B cell (primary cell): ENCODE measurements around the gene TMF1. TPM values are rescaled to one million over a fixed set of nuclear protein-coding genes. Genes with fewer than 3 reads are reported as not detected.
A peak's percentile ranks its signal among the peaks of the same experiment; 100 is the strongest.

Experiments used
- ATAC-seq: fragments of 200-7000 bp; cut with Tn5 transposase; one replicate; pipeline ENCODE4 v1.10.0; 2021; ENCODE audit warnings: low read depth, mild to moderate bottlenecking, moderate number of reproducible peaks, moderate library complexity
- CTCF ChIA-PET: fragments of 350-600 bp; sonication (Branson Sonifier 250); formaldehyde crosslinking; loops from one replicate; lab custom pipeline; 2021; ENCODE audit warnings: antibody characterized with exemption, inconsistent platforms; lab: Charles Lee
- POLR2A ChIA-PET: fragments of 350-600 bp; sonication (Branson Sonifier 250); formaldehyde crosslinking; loops from one replicate; lab custom pipeline; 2021; ENCODE audit warnings: antibody characterized with exemption; lab: Charles Lee
- DNase-seq: peaks from one replicate; pipeline ENCODE4 v3.0.0; 2013
- H2AFZ ChIP-seq: 2 replicates; pipeline ENCODE4 v1.6.1; 2012; ENCODE audit warnings: mild to moderate bottlenecking, low read depth, low read length; ENCODE audit not compliant: insufficient read depth, poor library complexity, severe bottlenecking
- H3K27ac ChIP-seq, 2 donors: 1 replicate in 1 of 2; 2 replicates in 1 of 2; pipeline ENCODE4 v1.5.1; 2012 to 2013; ENCODE audit warnings: low read length in 2 of 2, mild to moderate bottlenecking in 2 of 2, moderate library complexity in 1 of 2
- H3K27me3 ChIP-seq, 4 experiments: fragments of 200-600 bp in 1 of 4; sonication (generic) in 1 of 4; replicated peaks in 1 of 4; 1 replicate in 2 of 4; 2 replicates in 2 of 4; pipeline versions ENCODE4 v1.6.1 to v1.7.0; 2013 to 2016; ENCODE audit warnings: low read length in 3 of 4, mild to moderate bottlenecking in 2 of 4, mixed read lengths in 1 of 4, moderate library complexity in 1 of 4; ENCODE audit not compliant: insufficient read depth in 4 of 4, control insufficient read depth in 3 of 4; ENCODE audit errors: control extremely low read depth in 1 of 4
- H3K36me3 ChIP-seq, 2 experiments: replicated peaks in 1 of 2; 1 replicate in 1 of 2; 2 replicates in 1 of 2; pipeline versions ENCODE4 v1.6.1 to v1.7.1; 2013; ENCODE audit warnings: low read length in 1 of 2; ENCODE audit not compliant: insufficient read depth in 2 of 2, control insufficient read depth in 1 of 2; ENCODE audit errors: control extremely low read depth in 1 of 2, extremely low read depth in 1 of 2
- H3K4me1 ChIP-seq, 2 donors: fragments of 200-600 bp in 1 of 2; sonication (generic) in 1 of 2; 1 replicate in 1 of 2; 2 replicates in 1 of 2; pipeline versions ENCODE4 v1.5.1 to v1.6.1; 2013 to 2017; ENCODE audit warnings: low read length in 2 of 2; ENCODE audit not compliant: control insufficient read depth in 2 of 2, insufficient read depth in 2 of 2
- H3K4me2 ChIP-seq: replicated peaks from 2 replicates; pipeline ENCODE3; 2012; ENCODE audit warnings: mild to moderate bottlenecking, low read depth, low read length; ENCODE audit not compliant: poor library complexity, severe bottlenecking
- H3K4me3 ChIP-seq, 5 experiments: fragments of 200-600 bp in 1 of 5; sonication (generic) in 1 of 5; 1 replicate in 3 of 5; 2 replicates in 2 of 5; pipeline versions ENCODE4 v1.5.1 to v1.7.0; 2011 to 2016; ENCODE audit warnings: low read length in 4 of 5, mild to moderate bottlenecking in 4 of 5, low read depth in 2 of 5, control low read depth in 1 of 5, moderate library complexity in 1 of 5; ENCODE audit not compliant: insufficient read depth in 1 of 5; ENCODE audit errors: control extremely low read depth in 1 of 5, extremely low read depth in 1 of 5
- H3K79me2 ChIP-seq: fragments of 200-600 bp; sonication (generic); one replicate; pipeline ENCODE4 v1.6.0; 2016; ENCODE audit warnings: low read length; ENCODE audit not compliant: control insufficient read depth, insufficient read depth
- H3K9ac ChIP-seq: fragments of 200-600 bp; sonication (generic); 2 replicates; pipeline ENCODE4 v1.6.1; 2017; ENCODE audit warnings: mild to moderate bottlenecking, low read length, moderate library complexity
- H3K9me3 ChIP-seq, 3 donors: one replicate each; pipeline versions ENCODE4 v1.6.1 to v1.7.1; 2013; ENCODE audit warnings: low read length in 2 of 3; ENCODE audit not compliant: control insufficient read depth in 2 of 3, insufficient read depth in 1 of 3; ENCODE audit errors: control extremely low read depth in 1 of 3
- H4K20me1 ChIP-seq: 2 replicates; pipeline ENCODE4 v1.6.0; 2012; ENCODE audit warnings: mild to moderate bottlenecking, low read length; ENCODE audit not compliant: insufficient read depth, control insufficient read depth, poor library complexity, severe bottlenecking
- H3K27ac Mint-ChIP-seq: one replicate; pipeline ENCODE4 v1.8.0; 2021; ENCODE audit warnings: mixed read lengths
- H3K27me3 Mint-ChIP-seq: one replicate; pipeline ENCODE4 v1.8.0; 2021; ENCODE audit warnings: mixed read lengths
- H3K4me1 Mint-ChIP-seq: one replicate; pipeline ENCODE4 v1.8.0; 2021; ENCODE audit warnings: mixed read lengths
- H3K4me3 Mint-ChIP-seq: one replicate; pipeline ENCODE4 v1.8.0; 2021; ENCODE audit warnings: mixed read lengths
- H3K9me3 Mint-ChIP-seq: one replicate; pipeline ENCODE4 v1.8.0; 2022; ENCODE audit warnings: mixed read lengths; ENCODE audit not compliant: insufficient read depth
- CTCF ChIP-seq: fragments of 200-600 bp; IDR thresholded peaks from one replicate; pipeline ENCODE4 v1.8.0; 2022; ENCODE audit warnings: antibody characterized with exemption, mild to moderate bottlenecking
- EZH2 ChIP-seq: IDR thresholded peaks from 2 replicates; pipeline ENCODE4 v1.6.1; 2012; ENCODE audit warnings: borderline replicate concordance, low read depth, mild to moderate bottlenecking, moderate library complexity, low read length; ENCODE audit not compliant: insufficient read depth, poor library complexity, severe bottlenecking
- WGBS: methylation state at CpG from one replicate; pipeline ENCODE4 v1.1.5; 2013; ENCODE audit warnings: missing lambda C conversion rate; ENCODE audit not compliant: insufficient coverage; 5-methylcytosine and 5-hydroxymethylcytosine counted together
- intact Hi-C: fragments of 100-400 bp; cut with micrococcal nuclease; formaldehyde crosslinking; loops from one replicate; pipeline ENCODE4 v1.10.0; 2022
- polyA plus RNA-seq: library from polyadenylated mRNA; depleted of rRNA; stranded (reverse); fragments of >200 nt; gene quantifications from 2 replicates; pipeline ENCODE4 v1.2.3, GENCODE V29; 2012
- total RNA-seq, 2 donors: library from RNA; stranded (reverse); fragments of 120-200 nt in 1 of 2; gene quantifications; 1 replicate in 1 of 2; 2 replicates in 1 of 2; pipeline versions ENCODE4 v1.2.3 to v1.2.4, GENCODE V29; 2013 to 2022

TMF1 gene
- total and polyA plus RNA-seq, 2 donors (not counting 1 experiment from before 2014, with no cell fraction given): 6.8 to 65.1 TPM

GRCh38 chr3:69090021-69090420 lies 37.9 kb upstream of the TMF1 start:
- Histone ChIP-seq H3K79me2 (peaks cover 89% of the 10 kb centered on the region), H3K4me3 (peak overlapping the region in 1 of 5 experiments; percentile 10), H3K4me1 (peaks cover 76 to 88% of the 10 kb centered on the region in 2 donors), H2AFZ (no peak overlapping the region), H3K27me3 (no peaks in the 10 kb centered on the region), H3K27ac (peak overlapping the region; percentile 71 to 94), H3K36me3 (peaks cover 2 to 27% of the 10 kb centered on the region in 2 experiments), H3K9me3 (no peaks in the 10 kb centered on the region), H4K20me1 (peaks cover 6% of the 10 kb centered on the region), H3K4me2 (peak overlapping the region; percentile 87), H3K9ac (no peak overlapping the region)
- Mint-ChIP-seq H3K4me3 (peak overlapping the region; percentile 60), H3K27ac (peak overlapping the region; percentile 83), H3K27me3 (no peaks in the 10 kb centered on the region), H3K4me1 (peaks cover 79% of the 10 kb centered on the region), H3K9me3 (no peaks in the 10 kb centered on the region)
- ATAC-seq (no peak), DNase-seq (no peak)
- ChIA-PET POLR2A (interaction anchor here (0.5 kb wide), 1 partner anchor 214 kb away, joined by 3 read pairs; no protein-coding TSS in a partner anchor), CTCF (interaction anchor here (1.2 to 4.5 kb wide), 5 partner anchors 12 to 77 kb away, joined by 3 to 20 read pairs (median 7); partner anchors contain the start of genes EOGT and TMF1)
- TF ChIP-seq EZH2 (no peak), CTCF (no peak)
- intact Hi-C loops: no loop called here
- WGBS: 87% methylated on average over 3 of the region's 3 CpGs

- CTCF ChIA-PET: interaction anchor here (0.6 kb wide), 1 partner anchor 24 kb away, joined by 4 read pairs; no protein-coding TSS in a partner anchor
- Mint-ChIP-seq H3K4me1 (peaks cover 76% of the 10 kb centered on the region), H3K4me3 (peak overlapping the region; percentile 78), H3K9me3 (no peaks in the 10 kb centered on the region), H3K27ac (peak overlapping the region; percentile 82), H3K27me3 (no peaks in the 10 kb centered on the region)
- Histone ChIP-seq H3K36me3 (peaks cover 0 to 19% of the 10 kb centered on the region in 2 experiments), H3K9me3 (no peaks in the 10 kb centered on the region), H3K79me2 (peaks cover 71% of the 10 kb centered on the region), H3K4me3 (peak overlapping the region in 1 of 5 experiments; percentile 88), H3K4me1 (peaks cover 71 to 83% of the 10 kb centered on the region in 2 donors), H2AFZ (no peak overlapping the region), H4K20me1 (peaks cover 6% of the 10 kb centered on the region), H3K9ac (peak overlapping the region; percentile 33), H3K27ac (peak overlapping the region in 1 of 2 donors; percentile 94), H3K27me3 (no peaks in the 10 kb centered on the region), H3K4me2 (peak overlapping the region; percentile 87)
- DNase-seq: no peak
- ATAC-seq: no peak
- WGBS: no CpG with 5 or more reads among the region's 2 CpGs
- POLR2A ChIA-PET: no interaction called here
- intact Hi-C loops: no loop called here
- no peak for TF ChIP-seq EZH2
Observed at GRCh38 chr3:69088063-69088462, 35.9 kb upstream of the TMF1 start.
